Caco-2 (cell line): Measurements from ENCODE around the gene ME3. TPM values are rescaled to one million over a fixed set of nuclear protein-coding genes. Genes with fewer than 3 reads are reported as not detected.

Experiments used
- BruUV-seq: library from RNA; stranded (reverse); fragments of 400-500 nt; replicated peaks from 2 replicates; lab custom pipeline; 2021; lab: Mats Ljungman, UMichigan
- CTCF ChIA-PET: fragments of 300-600 bp; sonication (Branson Sonifier 250); formaldehyde crosslinking; loops from one replicate; lab custom pipeline; 2022; ENCODE audit warnings: antibody characterized with exemption; lab: Charles Lee
- POLR2A ChIA-PET: fragments of 300-600 bp; sonication (Branson Sonifier 250); formaldehyde crosslinking; loops from one replicate; lab custom pipeline; 2022; ENCODE audit warnings: antibody characterized with exemption; lab: Charles Lee
- DNase-seq, 2 experiments: peaks; one replicate each; pipeline versions ENCODE4 v3.0.0 to v3.0.0-alpha.2; 2020 to 2022
- H3K27me3 ChIP-seq: replicated peaks from 2 replicates; pipeline ENCODE4 v1.6.0; 2011; ENCODE audit warnings: low read length; ENCODE audit not compliant: control insufficient read depth, insufficient read depth
- H3K36me3 ChIP-seq: 2 replicates; pipeline ENCODE4 v1.5.1; 2011; ENCODE audit warnings: low read length; ENCODE audit not compliant: control insufficient read depth, insufficient read depth
- H3K4me1 ChIP-seq: fragments of 250-450 bp; sonication (Bioruptor Pico); 2 replicates; pipeline ENCODE4 v1.5.1; 2020; ENCODE audit warnings: mild to moderate bottlenecking
- H3K4me3 ChIP-seq: 2 replicates; pipeline ENCODE4 v1.5.1; 2011; ENCODE audit warnings: low read depth, mild to moderate bottlenecking, control low read depth, low read length
- H3K9me3 ChIP-seq: fragments of 250-450 bp; sonication (Bioruptor Pico); 2 replicates; pipeline ENCODE4 v1.5.1; 2020; ENCODE audit warnings: mild to moderate bottlenecking, moderate library complexity
- H3K27ac Mint-ChIP-seq: one replicate; pipeline ENCODE4 v1.8.0; 2022; ENCODE audit warnings: mixed read lengths; ENCODE audit not compliant: unreplicated experiment
- H3K27me3 Mint-ChIP-seq: one replicate; pipeline ENCODE4 v1.8.0; 2022; ENCODE audit warnings: mixed read lengths; ENCODE audit not compliant: insufficient read depth, unreplicated experiment
- H3K36me3 Mint-ChIP-seq: one replicate; pipeline ENCODE4 v1.8.0; 2022; ENCODE audit warnings: mild to moderate bottlenecking, mixed read lengths; ENCODE audit not compliant: insufficient read depth, unreplicated experiment
- H3K4me1 Mint-ChIP-seq: one replicate; pipeline ENCODE4 v1.8.0; 2022; ENCODE audit warnings: low read depth, mixed read lengths; ENCODE audit not compliant: unreplicated experiment
- H3K4me3 Mint-ChIP-seq: one replicate; pipeline ENCODE4 v1.8.0; 2022; ENCODE audit warnings: mild to moderate bottlenecking, moderate library complexity, mixed read lengths; ENCODE audit not compliant: unreplicated experiment
- H3K9me3 Mint-ChIP-seq: one replicate; pipeline ENCODE4 v1.8.0; 2022; ENCODE audit warnings: mixed read lengths; ENCODE audit not compliant: unreplicated experiment
- intact Hi-C: fragments of 100-400 bp; cut with micrococcal nuclease; formaldehyde crosslinking; loops from one replicate; pipeline ENCODE4 v1.10.0; 2022; ENCODE audit not compliant: unreplicated experiment
- total RNA-seq: library from RNA; stranded (reverse); gene quantifications from 2 replicates; pipeline ENCODE4 v1.2.3, GENCODE V29; 2022
- TF ChIP-seq, protein P1 (sequence below), 2 experiments: fragments of 200-600 bp in 1 of 2; IDR thresholded peaks; 1 replicate in 1 of 2; 2 replicates in 1 of 2; pipeline versions ENCODE4 v1.5.1 to v1.8.0; 2011 to 2022; ENCODE audit warnings: antibody characterized with exemption in 1 of 2, control low read depth in 1 of 2, inconsistent platforms in 1 of 2, low read depth in 1 of 2, low read length in 1 of 2, mild to moderate bottlenecking in 1 of 2, moderate library complexity in 1 of 2; ENCODE audit not compliant: insufficient read depth in 1 of 2, severe bottlenecking in 1 of 2, unreplicated experiment in 1 of 2

The ME3 gene
- total RNA-seq, 1 experiment from 2014 or later, result 32.8 TPM

- peaks cover 99% of the 10 kb centered on the region for H3K4me1 ChIP-seq
- no peak overlapping the region for H3K4me3 Mint-ChIP-seq
- no peak for DNase-seq
- H3K27me3 Mint-ChIP-seq, result no peaks in the 10 kb centered on the region
- TF ChIP-seq, protein P1, sequence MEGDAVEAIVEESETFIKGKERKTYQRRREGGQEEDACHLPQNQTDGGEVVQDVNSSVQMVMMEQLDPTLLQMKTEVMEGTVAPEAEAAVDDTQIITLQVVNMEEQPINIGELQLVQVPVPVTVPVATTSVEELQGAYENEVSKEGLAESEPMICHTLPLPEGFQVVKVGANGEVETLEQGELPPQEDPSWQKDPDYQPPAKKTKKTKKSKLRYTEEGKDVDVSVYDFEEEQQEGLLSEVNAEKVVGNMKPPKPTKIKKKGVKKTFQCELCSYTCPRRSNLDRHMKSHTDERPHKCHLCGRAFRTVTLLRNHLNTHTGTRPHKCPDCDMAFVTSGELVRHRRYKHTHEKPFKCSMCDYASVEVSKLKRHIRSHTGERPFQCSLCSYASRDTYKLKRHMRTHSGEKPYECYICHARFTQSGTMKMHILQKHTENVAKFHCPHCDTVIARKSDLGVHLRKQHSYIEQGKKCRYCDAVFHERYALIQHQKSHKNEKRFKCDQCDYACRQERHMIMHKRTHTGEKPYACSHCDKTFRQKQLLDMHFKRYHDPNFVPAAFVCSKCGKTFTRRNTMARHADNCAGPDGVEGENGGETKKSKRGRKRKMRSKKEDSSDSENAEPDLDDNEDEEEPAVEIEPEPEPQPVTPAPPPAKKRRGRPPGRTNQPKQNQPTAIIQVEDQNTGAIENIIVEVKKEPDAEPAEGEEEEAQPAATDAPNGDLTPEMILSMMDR (IDR thresholded peaks at IDR 0.05; ENCODE audit: insufficient read depth in 1 of 2, low read depth in 1 of 2, low read length in 1 of 2, severe bottlenecking in 1 of 2, unreplicated experiment in 1 of 2), result no peak
- ChIA-PET CTCF (no interaction called here), POLR2A (no interaction called here)
- no peak overlapping the region for H3K4me3 ChIP-seq
- intact Hi-C loops, result loop anchor here (5.0 to 10.0 kb wide), 2 partner anchors 157 to 489 kb away; partner anchors contain the start of gene ME3
- no peaks in the 10 kb centered on the region for H3K27me3 ChIP-seq
- H3K36me3 ChIP-seq, result no peaks in the 10 kb centered on the region
- peaks cover 38% of the 10 kb centered on the region for H3K4me1 Mint-ChIP-seq
- no peaks in the 10 kb centered on the region for H3K36me3 Mint-ChIP-seq
- no peaks in the 10 kb centered on the region for H3K9me3 Mint-ChIP-seq
- peaks cover 20% of the 10 kb centered on the region for H3K9me3 ChIP-seq
- BruUV-seq, result no TSS peak
- no peak overlapping the region for H3K27ac Mint-ChIP-seq
These were observed 156.9 kb downstream of the ME3 start for GRCh38 chr11:86515297-86516094.

- POLR2A ChIA-PET, result no interaction called here
These were observed 158.0 kb downstream of the ME3 start for GRCh38 chr11:86514453-86514852.

GRCh38 chr11:86513746-86514373, 158.6 kb downstream of the ME3 start:
- Mint-ChIP-seq H3K4me1 (peaks cover 21% of the 10 kb centered on the region), H3K4me3 (no peak overlapping the region), H3K27me3 (no peaks in the 10 kb centered on the region), H3K27ac (no peak overlapping the region), H3K9me3 (no peaks in the 10 kb centered on the region), H3K36me3 (no peaks in the 10 kb centered on the region)
- Histone ChIP-seq H3K27me3 (no peaks in the 10 kb centered on the region), H3K36me3 (no peaks in the 10 kb centered on the region), H3K4me3 (no peak overlapping the region), H3K9me3 (peaks cover 20% of the 10 kb centered on the region), H3K4me1 (peaks cover 99% of the 10 kb centered on the region)
- no TSS peak for BruUV-seq
- TF ChIP-seq, protein P1 (IDR thresholded peaks at IDR 0.05; ENCODE audit: insufficient read depth in 1 of 2, low read depth in 1 of 2, low read length in 1 of 2, severe bottlenecking in 1 of 2, unreplicated experiment in 1 of 2), result no peak
- no peak for DNase-seq
- CTCF ChIA-PET, result interaction anchor here (0.6 kb wide), 1 partner anchor 153 kb away, joined by 4 read pairs; no protein-coding TSS in a partner anchor
- POLR2A ChIA-PET, result no interaction called here
- intact Hi-C loops, result loop anchor here (10.0 kb wide), 1 partner anchor 491 kb away; no protein-coding TSS in a partner anchor

More at GRCh38 chr11:86514453-86514852, 158.0 kb downstream of the ME3 start:
- intact Hi-C loops, result loop anchor here (10.0 kb wide), 1 partner anchor 490 kb away; no protein-coding TSS in a partner anchor
- TF ChIP-seq, protein P1 (IDR thresholded peaks at IDR 0.05; ENCODE audit: insufficient read depth in 1 of 2, low read depth in 1 of 2, low read length in 1 of 2, severe bottlenecking in 1 of 2, unreplicated experiment in 1 of 2), result no peak
- Mint-ChIP-seq H3K27me3 (no peaks in the 10 kb centered on the region), H3K27ac (no peak overlapping the region), H3K36me3 (no peaks in the 10 kb centered on the region), H3K4me1 (peaks cover 27% of the 10 kb centered on the region), H3K4me3 (no peak overlapping the region), H3K9me3 (no peaks in the 10 kb centered on the region)
- no peak overlapping the region for H3K4me3 ChIP-seq
- H3K9me3 ChIP-seq, result peaks cover 20% of the 10 kb centered on the region
- DNase-seq, result no peak
- H3K27me3 ChIP-seq, result no peaks in the 10 kb centered on the region
- BruUV-seq, result no TSS peak
- H3K36me3 ChIP-seq, result no peaks in the 10 kb centered on the region
- H3K4me1 ChIP-seq, result peaks cover 99% of the 10 kb centered on the region
- CTCF ChIA-PET, result no interaction called here
